ENCODE measurements around the gene KASH5.

Gene KASH5, protein sequence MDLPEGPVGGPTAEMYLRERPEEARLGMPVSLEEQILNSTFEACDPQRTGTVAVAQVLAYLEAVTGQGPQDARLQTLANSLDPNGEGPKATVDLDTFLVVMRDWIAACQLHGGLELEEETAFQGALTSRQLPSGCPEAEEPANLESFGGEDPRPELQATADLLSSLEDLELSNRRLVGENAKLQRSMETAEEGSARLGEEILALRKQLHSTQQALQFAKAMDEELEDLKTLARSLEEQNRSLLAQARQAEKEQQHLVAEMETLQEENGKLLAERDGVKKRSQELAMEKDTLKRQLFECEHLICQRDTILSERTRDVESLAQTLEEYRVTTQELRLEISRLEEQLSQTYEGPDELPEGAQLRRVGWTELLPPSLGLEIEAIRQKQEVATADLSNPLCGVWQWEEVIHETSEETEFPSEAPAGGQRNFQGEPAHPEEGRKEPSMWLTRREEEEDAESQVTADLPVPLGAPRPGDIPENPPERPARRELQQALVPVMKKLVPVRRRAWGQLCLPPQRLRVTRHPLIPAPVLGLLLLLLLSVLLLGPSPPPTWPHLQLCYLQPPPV

DNA sequence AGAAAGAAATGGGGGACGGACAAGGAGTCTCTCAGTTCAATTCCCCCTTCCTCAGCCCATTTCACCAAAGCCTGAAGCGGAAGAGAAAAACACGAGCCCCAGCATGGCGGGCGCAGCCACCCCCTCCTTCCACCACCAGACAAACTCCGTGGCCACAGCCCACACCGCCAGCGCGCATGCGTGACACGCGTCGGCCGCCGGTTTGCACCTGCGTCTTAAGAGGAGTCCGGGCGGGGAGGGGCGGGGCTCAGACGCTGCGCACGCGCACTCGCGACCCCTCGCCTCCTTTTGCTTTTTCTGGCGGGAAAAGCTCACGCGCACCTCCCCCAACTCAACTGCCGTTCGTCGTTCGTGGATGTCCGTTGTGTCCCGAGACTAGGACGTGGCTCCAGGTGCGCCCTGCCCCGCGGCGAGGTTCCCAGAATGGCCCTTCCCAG, at the start of gene KASH5:
TSS of gene KASH5 (plus strand) at position 314 of the 437 bp plus-strand sequence. CDS start 2,635 bp downstream, outside the sequence.
- peak; percentile 65 to 73 for DNase-seq

DNA sequence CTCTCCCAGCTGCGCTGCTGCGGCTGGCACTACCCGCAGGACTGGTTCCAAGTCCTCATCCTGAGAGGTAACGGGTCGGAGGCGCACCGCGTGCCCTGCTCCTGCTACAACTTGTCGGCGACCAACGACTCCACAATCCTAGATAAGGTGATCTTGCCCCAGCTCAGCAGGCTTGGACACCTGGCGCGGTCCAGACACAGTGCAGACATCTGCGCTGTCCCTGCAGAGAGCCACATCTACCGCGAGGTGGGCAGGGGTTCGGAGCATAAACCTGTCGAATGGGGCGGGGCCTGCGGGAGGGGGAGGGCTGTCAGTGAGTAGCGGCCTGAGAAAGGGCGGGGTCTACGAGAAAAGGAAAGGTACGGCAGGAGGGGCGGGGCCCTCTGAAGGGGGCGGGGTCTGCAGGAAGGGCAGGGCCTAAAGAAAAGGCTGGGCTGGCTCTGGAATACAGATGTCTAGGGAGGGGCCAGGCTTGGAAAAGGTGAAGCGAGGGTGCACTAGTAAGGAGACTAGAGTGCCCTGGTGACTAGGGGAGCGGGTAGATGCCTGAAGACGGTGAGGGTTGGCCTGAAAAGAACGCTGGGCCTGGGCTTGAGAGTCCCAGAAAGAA, 49.3 kb upstream of the KASH5 start:
- no peak for DNase-seq

DNA sequence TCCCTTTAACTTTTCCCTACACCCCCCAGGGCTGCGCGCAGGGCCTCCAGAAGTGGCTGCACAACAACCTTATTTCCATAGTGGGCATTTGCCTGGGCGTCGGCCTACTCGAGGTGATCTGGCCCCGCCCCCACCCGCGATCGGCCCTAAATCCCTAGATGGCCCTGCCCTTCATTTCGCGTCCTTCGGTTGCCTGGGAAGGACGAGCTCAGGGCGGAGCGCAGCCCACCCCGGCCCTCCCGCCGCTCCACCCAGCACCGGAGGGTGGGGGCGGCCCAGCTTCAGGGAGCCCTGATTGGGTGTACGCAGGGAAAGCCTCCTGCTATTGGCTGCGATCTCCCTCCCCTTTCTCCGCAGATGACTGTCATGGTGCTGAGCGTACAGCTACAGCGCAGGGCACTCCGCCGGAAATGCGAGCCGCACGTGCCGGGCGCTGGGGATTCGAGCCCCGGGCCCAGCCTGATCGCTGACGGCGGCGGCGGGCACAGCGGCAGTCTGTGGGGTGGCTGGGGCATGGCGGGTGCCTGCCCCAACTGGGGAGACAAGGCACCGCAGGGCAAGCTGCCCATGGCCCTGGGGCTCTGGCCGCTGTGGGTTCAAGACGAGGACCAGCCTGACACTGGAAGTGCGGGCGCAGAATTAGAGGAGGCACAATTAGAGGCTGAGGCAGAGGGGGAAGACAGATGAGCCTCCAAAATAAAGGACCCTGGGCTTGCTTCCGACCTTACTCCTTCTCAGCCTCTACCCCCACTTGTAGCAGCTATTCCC, 48.6 kb upstream of the KASH5 start:
- no peak for DNase-seq

DNA sequence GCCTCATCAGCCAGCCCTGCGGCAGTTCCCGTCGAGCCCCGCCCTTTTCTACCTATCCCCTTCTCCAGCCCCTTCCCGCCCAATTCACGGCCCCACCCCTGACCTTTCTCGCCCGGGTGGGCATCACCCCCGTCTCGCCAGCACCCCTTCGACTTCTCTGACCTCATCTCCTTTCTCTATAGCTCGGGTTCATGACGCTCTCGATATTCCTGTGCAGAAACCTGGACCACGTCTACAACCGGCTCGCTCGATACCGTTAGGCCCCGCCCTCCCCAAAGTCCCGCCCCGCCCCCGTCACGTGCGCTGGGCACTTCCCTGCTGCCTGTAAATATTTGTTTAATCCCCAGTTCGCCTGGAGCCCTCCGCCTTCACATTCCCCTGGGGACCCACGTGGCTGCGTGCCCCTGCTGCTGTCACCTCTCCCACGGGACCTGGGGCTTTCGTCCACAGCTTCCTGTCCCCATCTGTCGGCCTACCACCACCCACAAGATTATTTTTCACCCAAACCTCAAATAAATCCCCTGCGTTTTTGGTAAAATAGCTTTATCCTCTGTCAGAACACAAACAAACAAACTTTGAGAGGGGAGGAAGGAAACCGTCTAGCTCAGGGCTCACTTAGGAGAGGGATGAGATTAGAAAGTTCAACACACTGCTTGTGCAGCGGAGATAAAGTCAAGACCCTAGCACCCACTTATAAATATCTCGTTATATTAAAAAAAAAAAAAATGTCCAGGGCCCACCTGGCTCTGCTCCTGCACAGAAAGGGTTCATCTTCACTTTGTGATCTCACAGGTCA, 47.8 kb upstream of the KASH5 start:
- DNase-seq = no peak

DNA sequence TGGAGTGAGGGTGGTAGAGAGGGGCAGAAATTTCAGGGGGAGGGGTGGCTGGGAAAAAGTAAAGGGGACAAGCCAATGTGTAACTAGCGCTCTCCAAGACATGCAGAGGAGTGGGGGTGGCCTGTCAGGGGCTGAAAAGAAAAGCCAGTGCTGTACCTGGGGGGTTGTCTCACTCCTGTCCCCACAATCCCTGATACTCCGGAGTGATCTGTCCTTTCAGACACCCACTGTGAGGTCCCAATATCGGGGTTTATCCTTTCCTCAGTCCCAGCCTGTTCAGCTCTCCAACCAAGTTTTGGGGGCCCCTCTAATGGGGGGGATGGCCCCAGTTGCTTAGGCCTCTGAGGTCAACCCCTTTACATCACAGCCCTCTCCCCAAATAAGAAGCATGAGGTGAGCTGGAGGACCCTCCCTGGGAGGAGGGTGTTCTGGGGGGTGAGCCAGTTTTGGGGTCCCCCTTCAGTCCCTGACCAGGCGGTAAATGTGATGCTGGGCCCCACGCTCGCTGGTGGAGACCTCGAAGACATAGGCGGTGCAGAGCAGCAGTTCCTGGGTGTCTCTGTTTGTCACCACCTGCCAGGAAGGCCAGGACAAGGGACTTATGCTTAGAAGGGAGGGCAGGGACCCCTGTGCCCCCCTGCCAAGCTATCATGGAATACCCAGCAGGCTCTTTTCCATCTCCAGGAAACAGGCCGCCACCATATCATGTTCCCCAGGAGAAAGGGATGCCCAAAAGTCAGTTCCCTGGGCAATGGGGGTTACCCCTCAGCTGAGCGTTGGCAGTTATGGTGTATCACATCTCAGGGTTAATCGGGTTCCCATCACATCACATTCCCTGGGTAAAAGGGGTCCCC, 47.0 kb upstream of the KASH5 start:
- no peak for DNase-seq

DNA sequence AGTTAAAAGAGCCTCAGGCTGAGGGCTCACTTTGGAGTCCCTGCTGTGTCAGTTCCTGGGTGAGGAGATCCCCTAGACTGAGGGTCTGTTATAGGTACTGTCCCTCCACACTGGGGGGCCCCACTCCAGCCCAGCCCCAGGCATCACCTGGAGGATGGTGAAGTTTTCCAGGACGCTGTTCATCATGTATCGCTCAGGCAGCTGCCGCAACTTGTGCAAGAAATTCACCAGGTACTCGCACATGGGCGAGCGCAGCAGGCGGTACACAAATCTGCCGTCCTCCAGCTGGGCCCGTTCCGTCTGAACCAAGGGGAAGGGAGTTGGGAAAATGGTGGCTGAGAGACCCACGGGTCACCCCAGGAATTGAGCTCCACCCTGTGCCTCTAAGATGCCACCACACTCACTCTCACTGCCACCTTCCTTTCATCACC, 45.7 kb upstream of the KASH5 start:
- no peak for DNase-seq

DNA sequence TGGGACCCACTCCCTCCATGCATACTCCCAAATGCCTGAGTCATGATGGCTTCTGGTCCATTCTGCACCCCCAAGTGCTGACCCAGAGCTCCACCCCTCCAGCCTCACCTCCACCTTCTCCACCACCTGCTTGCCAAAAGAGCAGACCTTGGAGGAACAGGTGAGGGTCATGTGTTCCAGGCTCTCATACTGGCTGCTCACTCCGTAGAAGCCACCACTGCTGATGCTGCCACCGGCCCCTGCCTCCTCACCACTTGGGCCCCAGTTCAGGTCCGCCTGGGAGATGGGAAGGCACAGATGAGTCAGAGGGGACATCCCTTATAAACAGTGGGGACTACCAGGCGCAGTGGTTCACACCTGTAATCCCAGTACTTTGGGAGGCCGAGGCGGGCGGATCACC, 44.9 kb upstream of the KASH5 start:
- DNase-seq = no peak

DNA sequence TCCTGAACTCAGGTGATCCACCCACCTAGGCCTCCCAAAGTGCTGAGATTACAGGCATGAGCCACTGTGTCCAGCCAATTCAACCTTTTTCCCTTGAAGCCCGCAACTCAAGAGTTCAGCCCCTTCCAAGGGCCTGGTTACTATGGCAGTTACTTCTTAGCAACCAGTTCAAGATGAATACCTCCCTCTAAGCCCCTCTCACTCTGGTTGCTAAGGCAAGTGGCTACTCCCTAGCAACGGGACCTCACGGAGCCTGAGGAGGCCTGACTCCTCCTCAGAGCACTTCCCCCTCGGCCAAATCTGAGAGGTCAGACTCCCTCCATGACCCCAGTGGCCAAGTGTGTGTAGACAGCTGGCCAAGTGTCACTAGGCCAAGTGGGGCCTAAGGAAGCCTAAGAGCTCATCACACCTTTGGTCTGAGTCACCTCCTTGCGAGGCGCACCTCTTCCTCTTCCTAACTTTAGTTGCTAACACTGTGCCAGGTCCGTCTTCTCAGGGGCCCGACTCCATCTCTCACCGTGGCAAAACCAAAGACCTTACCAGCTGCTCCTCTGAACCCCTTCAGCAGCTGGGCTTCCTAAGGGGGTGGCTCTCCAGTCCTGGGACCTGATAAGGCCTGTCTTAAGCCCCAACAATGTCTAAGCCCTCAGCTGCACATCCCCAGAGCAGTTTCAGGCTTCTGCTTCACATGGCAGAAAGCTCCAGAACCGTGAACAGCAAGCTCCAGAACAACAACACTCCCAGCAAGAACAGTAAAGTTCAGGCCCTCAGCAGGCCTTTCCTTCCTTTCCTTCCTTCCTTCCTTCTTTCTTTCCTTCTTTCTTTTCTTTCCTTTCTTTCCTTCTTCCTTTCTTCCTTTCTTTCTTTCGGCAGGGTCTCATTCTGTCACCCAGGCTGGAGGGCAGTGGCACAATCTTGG, 43.3 kb upstream of the KASH5 start:
- DNase-seq = no peak

DNA sequence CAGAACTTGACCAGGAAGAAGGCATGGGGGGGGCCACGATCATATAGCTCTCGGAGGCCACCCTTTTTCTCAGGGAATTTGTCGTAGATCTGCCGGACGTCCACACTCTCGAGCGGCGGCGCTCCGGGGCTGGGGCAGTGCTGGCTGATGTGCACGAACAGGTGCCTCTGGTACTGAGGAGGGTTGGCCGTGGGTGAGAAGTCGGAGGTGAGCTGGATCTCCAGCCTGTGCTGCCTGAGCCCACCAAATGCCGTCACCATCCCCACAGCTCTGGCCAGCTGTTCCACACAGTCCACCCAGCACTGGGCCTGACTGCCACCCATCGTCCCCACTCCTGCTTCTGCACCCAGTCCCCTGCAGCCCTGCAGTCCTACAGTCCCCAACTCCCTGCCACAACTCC, 40.9 kb upstream of the KASH5 start:
- no peak for DNase-seq

DNA sequence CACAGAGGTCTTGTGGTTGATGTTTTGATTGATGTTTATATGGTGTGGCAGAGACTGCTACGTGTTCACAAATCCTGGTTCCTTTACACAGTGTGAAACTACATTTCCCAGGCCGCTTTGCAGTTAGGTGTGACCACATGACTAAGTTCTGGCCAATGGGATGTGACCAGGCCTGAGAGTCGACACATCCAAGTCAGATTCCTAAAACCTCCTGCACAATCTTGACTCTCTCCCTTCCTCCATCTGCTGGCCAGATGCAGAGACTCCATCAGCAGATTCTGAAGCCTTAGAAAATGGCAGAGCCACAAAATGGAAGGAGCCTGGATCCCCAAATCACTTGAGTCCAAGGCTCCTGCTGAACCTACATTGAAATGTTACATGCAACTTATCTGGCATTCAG, 40.2 kb upstream of the KASH5 start:
- DNase-seq = no peak

DNA sequence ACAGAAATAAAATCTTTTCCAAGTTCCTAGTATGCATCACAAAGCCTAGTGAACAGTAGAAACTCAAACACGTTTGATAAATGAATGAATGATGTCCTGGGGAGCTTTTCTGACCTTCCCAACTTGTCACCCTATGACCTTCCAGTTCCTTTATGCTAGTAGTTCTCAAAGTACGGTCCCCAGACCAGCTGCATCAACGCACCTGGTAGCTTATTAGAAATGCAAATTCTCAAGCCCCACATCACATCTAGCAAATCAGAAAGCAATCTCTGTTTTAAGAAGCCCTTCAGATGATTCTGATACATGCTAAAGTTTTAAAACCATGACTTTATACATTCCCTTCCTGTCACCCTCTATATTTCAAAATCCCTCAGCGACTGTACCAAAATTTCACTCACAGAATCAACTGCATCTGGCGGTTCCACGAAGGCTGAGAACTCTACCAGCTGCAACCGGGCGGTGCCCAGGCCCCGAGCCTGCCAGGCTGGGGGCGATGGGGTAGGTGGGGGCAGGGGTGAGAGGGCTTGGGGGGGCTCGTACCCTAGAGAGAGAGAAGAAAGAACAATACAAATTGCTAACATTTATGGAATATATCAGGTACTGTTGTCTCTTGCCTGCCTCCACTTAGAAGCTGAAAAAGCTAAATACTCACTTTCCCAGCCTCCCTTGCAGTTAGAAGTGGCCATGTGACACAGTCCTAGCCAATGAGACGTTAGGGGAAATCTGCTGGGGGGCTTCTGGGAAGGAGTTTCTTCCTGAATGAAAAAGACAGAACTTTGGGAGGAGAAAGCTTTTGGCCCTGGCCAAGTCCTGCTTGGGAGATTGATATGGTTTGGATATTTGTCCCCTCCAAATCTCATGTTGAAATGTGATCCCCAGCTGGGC, 39.5 kb upstream of the KASH5 start:
- DNase-seq = no peak

DNA sequence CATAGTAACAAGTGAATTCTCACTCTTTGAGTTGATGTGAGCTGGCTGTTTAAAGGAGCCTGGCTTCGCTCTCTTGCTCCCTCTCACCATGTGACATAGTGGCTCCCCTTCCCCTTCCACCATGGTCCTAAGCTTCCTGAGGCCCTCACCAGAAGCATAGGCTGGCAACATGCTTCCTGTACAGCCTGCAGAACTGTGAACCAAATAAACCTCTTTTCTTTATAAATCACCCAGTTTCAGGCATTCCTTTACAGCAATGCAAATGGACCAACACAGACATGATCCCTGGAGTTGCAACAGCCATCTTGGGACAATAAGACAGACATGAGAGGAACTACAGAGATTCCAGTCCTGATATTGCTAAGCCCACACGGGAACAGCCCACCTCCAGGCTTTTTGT, 38.5 kb upstream of the KASH5 start:
- DNase-seq = no peak

DNA sequence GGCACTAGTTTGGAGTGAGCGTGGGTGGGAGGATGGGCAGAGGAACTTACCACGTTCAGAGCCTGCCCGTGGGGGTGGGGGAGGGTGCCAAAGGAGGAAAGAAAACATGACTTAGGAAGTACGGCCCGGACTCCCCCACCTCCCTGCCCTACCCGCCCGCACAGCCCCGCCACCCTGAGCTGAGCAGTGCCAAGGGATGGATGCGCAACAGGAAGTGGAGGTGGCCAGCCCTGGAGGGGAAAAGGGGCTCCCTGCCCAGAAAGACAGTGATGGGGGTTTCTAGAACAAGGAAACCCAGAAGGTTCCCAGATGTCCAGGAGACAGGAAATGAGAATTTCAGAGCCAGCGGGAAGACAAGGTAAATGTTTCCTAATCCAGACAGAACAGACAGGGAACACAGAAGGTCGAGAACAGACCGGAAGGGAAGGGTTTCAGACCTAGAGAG, 32.1 kb upstream of the KASH5 start:
- no peak for DNase-seq

DNA sequence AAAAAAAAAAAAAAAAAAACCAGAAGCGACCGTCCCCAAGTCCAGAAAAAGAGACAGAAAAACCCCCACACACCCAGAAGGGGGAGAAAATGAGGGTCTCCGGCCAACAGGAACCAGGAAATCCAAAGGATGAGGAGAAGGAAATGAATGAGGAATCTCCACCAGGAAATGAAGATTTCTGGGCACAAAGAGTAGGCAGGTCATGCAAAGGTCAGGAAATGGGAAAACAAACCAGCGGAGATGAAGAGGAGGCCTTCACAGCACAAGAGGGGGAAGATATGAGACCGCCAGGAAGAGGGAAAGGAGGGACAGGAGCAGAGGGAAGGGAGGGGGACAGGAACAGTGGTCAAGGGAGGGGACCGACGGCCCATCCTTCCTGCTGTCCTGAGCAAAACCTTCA, 31.7 kb upstream of the KASH5 start:
- DNase-seq = no peak

DNA sequence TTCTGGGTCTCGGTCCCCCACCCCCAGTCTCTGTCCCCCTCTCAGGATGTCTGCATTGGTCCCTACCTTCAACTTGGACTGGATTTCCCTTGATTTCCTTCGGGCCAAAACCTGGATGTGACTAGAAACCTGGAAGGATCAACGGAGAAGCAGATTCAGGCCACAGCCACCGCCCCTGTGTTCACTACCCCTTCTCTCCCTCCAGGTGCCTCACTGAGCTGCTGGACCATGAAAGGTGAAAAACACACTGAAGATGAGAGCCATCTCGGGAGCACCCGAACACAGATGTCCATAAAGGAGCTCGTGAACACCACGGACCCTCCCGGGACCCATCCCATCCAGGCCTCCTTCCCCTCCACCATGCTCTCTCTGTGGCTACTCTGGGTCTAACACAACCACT, 30.9 kb upstream of the KASH5 start:
- no peak for DNase-seq

DNA sequence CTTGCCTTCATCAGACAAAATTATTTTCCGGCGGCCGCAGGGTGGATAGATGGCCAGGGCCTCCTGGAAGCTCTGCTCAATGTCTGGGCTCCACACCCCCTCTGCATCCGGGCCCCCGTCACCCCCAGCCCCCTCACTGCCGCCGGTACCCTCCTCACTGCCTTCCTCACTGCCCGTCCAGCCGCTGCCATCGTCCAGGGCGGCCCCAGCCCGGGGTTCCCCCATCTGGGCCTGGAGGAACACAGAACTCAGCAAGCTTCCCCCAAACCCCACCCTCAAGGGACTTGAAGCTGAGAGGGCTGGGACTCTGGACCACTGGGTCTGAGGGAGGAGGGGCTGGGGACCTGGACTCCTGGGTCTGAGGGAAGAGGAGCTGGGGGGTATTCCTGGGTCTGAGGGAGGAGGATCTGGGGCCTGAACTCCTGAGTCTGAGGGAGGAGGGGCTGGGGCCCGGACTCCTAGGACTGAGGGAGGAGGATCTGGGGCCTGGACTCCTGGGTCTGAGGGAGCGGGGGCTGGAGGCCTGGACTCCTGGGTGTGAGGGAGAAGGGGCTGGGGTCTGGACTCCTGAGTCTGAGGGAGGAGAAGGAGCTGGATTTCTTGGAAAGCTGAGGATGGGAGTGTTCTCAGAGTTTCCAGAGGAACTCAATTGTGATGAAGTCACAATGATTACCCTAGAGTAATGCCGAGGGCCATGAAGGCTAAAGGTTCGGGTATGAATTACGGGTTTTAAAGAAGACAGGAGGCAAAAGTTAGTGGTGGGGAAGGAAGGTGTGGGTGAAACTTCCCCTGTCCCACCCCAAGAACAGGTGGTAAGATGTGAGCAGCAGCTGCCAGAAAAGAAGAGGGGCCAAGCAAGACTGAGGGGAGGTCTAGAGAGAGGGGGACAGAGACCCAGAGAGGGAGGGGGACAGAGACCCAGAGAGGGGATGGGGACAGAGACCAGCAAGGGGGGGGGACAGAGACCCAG, 27.9 kb upstream of the KASH5 start:
- no peak for DNase-seq

DNA sequence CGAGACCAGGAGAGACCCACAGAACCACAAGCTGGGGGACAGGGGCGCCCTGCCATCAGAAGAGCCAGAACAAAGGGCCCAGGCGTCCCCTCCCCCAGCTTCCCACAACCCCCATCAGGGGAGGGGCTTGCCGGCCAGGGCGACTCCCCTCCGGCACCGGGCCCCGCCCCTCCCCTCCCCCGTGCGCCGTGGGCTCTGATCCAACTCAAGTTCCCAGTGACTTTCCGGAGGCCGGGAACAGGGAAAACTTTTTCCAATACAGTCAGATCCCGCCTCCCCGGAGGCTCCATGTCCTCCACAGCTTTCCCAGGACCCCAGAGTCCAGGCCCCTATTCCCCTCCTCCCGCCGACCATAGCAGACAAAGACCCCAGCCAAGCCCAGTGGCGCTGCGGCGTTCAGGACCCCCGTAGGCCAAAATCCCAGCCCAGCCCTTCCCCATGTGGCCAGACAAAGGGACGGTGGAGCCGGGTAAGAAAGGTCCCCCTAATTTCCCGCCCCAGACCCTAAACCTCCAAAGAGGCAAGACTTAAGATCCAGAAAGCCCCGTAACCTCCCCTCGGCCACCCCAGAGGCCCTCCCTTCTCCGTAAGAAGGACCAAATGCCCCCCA, 26.5 kb upstream of the KASH5 start:
- DNase-seq = no peak

All from stimulated activated CD4-positive, alpha-beta T cell treated with anti-CD3 and anti-CD28 coated beads, Interleukin-2, amount 100 ng/mL, for 48 hours (primary cell).